ENCODE measurements around the gene ARHGAP42.

DNA sequence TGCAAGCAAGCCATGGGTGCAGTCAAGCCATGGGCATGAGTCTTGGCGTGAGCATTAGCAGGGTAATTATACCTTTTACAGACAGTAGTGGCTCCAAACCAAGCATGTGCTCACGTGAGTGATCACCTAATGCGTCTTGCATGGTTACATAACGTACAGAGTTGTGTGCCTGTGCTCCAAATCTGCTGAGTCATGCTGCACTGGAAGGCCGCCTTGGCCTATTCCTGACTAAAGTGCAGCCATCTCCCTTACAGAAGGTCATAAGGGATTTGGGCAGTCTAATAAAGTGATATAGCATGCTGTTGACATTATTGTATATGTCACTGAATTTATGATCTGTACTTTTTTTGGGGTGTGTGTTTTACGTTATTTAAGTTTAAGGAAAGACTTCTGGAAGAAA is 102.4 kb downstream of the ARHGAP42 start:
- TF ChIP-seq POLR2AphosphoS5 (IDR thresholded peaks at IDR 0.05; ENCODE audit: low read depth, low read length) (no peak), POLR2A (IDR thresholded peaks at IDR 0.05; ENCODE audit: low read depth, low read length) (no peak)

Data from GM12892 (cell line).